M059J (cell line): ENCODE results near the gene KANK2. TPM values are rescaled to one million over a fixed set of nuclear protein-coding genes. Genes with fewer than 3 reads are reported as not detected.

Experiments used
- DNase-seq: peaks from one replicate; pipeline ENCODE4 v3.0.0-alpha.2; 2012; ENCODE audit warnings: low read depth
- total RNA-seq: library from RNA; depleted of rRNA; stranded (reverse); fragments of >200 nt; shearing (Covaris generic); gene quantifications from 2 replicates; pipeline ENCODE4 v1.2.3, GENCODE V29; 2014; rRNA removed

Gene KANK2
- total RNA-seq = 131 and 183 TPM in 2 replicates

DNA sequence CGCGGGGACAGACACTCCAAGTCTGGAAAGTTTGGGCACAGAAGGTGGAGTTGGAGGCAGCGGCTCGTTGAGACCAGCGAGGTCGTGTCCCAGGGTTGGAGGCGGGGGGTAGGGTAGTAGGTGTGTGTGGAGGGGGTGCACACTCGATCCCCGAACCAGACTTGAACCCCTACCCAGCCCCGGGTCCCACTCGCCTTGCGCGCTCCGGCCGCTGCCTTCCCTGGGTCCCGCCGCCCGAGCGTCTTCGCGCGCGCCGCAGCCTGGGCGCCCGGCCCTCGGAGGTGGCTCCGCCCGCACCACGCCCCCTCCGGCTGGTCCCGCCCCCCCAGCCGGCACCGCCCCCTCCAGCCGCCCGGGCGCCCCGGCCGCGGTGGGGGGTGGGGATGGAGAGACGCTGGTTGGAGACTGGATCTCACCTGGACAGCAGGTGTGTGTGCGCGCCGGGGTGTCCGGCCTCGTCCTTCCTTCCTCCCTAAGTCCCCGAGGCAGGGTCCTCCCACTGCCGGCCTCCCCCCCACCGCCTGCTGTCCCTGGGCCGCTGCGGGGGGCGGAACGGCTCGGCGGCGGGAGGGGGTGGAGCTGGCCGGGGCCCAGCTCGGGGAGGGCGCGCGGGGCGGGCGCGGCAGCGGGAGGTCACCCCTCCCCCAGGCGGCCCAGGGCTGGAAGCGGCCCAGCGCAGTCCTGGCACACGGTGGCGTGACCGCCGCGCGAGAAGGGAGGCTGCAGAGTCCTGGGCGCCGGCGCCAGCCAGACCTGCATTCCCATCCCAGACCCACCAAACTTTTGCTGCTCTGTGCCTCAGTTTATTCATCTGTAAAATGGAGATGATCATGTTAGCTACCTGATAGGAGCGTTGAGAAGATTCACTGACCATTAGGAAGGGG lies at the start of gene KANK2:
TSS of gene KANK2 (minus strand) at position 255 of the 884 bp plus-strand sequence. CDS start 3,034 bp downstream, outside the sequence.
- DNase-seq = peak; percentile 69

GRCh38 chr19:11246941-11247340 lies 49.6 kb upstream of the KANK2 start:
- no peak for DNase-seq

DNA sequence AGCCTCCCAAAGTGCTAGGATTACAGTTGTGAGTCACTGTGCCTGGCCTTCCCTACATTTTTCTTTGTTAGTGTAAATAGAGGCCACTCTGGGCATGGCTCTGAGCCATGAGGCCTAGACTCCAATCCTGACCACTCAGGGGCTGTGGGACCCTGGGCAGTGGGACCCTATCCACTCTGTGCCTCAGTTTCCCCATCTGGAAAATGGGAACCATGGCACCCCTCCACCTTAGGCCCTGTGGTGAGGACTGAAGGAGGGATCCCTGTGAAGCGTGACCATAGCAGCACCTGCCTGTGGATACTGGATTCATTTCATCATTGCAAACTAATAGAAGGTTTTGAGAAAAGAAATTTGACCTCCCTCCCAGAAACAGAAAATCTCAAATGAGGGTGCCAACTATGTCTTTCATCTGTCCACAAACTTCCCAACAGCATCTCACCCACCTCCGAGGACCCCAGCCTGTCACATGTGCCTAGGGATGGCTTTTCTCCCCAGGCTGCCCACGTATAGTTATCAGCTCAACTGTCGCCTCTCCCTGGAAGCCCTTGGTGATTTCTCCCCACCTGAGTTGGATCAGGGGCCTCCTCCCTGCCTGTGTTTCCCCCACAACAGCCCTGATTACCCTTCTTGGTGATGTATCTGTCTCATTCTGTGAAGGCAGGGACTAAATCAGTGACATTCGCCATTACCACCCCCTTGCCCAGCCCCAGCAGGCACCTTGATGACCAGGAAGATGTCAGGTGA lies 47.7 kb upstream of the KANK2 start:
- DNase-seq = peak; percentile 36

DNA sequence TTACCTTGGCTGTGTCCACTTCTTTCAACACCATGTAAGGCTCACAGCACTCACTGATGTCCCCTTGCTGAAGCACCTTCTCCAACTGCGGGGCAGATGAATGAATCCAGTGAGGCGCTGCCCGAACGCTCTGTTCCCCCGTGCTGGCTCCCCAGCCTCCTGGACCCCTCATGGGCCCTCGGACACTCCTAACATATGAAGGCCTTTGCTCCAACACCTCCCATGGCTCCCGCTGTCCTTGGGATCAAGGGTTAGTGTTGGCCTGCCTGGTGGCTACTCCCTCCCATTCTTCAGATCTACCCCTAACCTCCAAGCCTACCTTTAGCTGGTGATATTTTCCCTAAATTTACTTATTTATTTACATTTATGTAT lies 46.4 kb upstream of the KANK2 start:
- DNase-seq = no peak

DNA sequence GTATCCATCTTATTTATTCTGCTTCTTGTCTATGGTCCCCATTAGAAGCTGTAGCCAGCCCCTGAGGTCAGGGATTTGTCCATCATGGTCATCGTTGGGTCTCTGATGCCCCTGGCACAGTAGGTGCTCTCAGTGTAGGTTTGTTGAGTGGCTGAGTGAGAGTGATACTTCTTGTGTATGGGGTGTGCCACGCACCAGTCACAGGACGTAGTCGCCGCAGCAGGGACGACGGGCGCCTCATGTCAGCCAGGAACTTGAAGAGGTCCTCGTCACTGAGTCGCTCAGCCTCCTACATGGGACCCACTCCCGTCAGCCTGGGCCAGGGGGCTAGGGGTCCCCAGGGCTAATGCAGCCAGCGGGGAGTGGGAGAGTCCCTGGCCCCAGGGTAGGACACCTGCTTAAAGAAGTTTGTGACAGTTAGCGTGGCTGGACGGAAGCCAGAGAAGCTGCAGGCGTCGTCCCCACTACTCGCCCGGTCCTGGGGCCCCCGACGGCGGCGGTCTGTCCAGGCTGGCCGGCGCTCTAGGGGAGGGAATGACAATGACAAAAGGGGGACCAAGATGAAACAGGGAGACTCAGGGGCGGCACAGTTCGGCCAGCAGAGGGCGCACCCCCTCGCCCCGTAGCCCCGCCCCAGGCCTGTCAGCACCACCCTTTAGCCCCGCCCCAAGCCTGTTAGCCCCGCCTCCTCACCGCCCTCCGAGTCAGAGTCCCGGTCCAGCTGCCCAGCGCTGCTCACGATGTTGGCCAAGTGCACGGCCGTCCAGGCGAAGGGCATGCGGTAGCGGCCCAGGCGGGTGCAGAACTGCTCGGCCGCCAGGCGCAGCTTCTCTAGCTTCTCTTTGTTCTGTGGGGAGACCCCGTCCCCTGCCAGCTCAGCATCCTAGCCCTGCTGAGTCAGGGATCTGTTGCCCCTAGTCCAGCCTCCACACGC lies 45.8 kb upstream of the KANK2 start:
- peak; percentile 82 for DNase-seq

DNA sequence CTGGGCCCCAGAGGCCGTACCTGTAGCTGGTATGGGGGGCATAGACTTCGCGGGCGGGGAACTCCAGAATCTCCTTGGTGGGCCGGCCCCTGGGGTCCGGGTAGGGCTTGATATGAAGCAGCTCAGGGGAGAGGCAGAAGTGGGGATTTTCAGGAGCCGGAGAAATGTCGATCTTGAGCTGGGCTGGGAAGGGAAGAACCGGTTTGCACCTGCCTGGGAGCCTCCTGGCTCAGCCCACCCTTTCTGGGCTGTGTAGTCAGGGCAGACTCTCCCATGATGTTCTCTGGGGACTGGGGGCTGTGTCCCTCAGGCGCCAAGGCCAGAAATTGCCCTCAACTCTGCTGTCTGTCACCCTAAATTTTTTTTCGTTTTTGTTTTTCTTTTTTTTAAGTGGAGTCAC lies 44.7 kb upstream of the KANK2 start:
- DNase-seq = no peak

GRCh38 chr19:11240008-11240444 lies 42.7 kb upstream of the KANK2 start:
- no peak for DNase-seq

DNA sequence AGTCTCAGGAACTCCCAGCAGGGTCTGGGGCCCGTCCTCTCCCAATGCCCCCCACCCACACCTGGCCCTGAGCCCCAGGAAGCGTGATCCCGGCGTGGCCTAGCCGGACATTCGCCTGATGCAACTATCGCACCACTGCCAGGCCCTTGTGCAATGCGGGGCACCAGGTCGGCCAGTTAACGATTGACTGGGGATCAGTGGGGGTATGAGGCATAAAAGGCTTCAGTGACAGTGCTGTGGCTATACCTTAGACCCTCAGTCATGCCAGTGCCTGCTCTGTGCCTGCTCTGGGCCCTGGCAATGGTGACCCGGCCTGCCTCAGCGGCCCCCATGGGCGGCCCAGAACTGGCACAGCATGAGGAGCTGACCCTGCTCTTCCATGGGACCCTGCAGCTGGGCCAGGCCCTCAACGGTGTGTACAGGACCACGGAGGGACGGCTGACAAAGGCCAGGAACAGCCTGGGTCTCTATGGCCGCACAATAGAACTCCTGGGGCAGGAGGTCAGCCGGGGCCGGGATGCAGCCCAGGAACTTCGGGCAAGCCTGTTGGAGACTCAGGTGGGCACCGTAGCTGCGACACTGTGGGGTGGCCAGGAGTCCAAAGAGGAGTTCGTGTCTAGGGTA lies 42.1 kb upstream of the KANK2 start, which contains the start of gene ANGPTL8:
TSS of gene ANGPTL8 (plus strand) at position 243 of the 624 bp plus-strand sequence. CDS start at position 262, 19 bp downstream.
- DNase-seq = no peak

GRCh38 chr19:11238781-11239376 lies 41.5 kb upstream of the KANK2 start:
- DNase-seq = no peak

- DNase-seq = no peak
Observed at GRCh38 chr19:11238041-11238440, 40.7 kb upstream of the KANK2 start.

DNA sequence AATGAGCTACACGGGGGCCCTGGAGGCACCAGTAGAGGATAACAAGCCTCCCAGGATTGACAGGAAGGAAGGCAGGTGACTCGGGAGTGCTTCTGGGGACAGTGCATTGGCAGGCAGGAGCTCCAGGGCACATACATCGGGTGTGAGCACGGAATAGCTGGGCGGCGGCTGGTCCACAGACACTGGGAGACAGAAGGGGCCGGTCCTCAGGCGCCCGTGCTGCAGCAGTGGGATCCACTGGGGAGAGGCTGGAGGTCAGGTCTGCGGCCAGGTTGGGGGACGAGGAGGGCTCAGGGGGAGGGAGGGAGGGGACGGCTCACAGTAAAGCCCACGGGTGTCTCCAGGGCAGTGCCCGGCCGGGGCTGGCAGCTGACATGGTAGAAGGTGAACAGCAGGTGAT lies 40.0 kb upstream of the KANK2 start:
- no peak for DNase-seq

DNA sequence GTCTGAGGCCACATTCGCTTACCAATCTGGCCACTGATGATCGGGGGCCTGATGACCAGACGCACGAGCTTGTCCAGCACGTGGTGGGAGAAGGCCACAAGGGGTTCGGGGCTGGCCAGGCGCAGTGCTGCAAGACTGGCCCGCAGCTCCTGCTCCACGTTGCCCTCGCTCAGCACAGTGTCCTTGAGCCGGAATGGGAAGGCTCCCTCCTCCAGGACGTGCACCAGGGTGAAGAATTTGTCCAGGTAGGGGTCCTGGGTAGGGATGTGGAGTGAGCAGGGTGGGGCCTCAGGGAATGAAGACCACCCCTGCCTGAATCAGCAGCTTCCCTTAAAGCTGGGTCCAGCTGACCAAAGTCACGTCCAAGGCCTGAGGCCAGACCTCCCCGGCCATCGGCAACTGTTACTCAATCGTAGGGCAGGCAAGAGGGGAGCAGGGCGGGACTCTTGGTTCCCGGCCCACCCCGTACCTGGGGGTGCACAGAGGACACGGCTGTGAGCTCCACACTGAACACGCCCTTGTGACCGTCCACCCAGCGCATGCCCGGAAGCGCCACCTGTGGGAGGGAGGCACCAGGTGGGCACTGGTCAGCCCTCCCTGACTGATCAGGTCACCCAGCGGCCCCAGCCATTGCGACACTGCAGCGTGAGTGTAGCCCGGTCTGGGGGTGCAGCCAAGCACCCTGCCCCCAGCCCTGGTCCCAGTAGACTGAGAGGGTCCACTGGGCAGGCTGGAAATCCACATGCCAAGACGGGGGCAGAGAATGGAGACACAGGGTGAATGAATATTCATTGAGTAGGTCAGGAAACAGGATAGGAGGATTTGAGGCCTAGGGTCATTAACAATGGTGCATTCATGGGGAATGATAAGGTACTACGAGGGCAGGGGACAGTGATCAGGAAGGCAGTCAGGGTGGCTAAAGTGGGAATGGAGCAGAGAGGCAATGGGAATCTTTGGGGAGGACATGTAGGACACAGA lies 39.3 kb upstream of the KANK2 start:
- DNase-seq = no peak

GRCh38 chr19:11234486-11235075 lies 37.2 kb upstream of the KANK2 start:
- no peak for DNase-seq

- peak; percentile 27 for DNase-seq
Observed at GRCh38 chr19:11233073-11233472, 35.7 kb upstream of the KANK2 start.

DNA sequence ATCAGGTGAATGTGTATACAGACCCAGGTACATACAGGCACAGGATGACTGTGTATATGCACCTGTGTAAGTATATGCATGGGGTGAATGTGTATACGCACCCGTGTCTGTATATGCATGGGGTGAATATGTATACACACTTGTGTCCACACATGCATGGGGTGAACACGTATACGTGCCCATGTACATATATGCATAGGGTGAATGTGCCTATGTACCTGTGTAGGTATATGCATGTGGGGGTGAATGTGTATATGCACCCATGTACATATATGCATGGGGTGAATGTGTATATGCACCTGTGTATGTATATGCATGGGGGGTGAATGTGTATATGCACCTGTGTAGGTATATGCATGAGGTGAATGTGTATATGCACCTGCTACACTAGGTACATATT lies 35.2 kb upstream of the KANK2 start:
- DNase-seq = no peak

DNA sequence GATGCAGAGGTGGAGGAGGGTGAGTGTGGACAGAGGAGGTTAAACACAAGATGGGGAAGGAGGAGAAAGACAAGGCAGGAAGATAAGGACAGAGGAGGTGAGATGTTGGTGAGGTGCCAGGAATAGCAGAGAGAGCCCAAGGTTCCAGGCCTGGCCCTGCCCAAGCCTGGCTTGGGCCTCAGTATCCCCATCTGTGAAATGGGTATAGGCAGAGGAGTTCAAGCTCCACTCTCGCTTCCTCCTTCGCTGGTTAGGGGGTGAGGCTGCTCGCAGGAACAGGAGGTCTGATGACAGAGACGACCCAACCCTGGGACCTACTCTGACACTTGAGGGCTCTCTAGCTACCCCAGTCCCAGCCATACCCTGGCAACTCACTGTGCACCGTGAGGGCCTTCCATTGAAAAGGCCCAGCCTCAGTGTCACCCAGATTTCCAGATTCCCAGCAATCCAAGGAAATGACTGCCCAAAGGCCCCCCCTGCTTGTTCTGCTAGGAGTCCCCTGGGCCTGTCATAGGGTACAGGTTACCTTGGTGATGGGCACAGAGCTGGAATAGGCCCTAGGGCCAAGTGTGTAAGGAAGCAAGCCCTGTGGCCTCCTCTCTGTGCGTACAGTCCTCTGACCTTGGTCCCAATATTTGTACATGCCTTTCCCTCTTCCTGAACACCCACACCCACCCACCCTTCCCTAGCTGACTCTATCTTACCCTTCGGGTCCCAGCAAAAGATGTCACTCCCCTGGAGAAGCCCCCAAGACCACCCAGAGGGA lies 33.5 kb upstream of the KANK2 start:
- DNase-seq = peak; percentile 11

DNA sequence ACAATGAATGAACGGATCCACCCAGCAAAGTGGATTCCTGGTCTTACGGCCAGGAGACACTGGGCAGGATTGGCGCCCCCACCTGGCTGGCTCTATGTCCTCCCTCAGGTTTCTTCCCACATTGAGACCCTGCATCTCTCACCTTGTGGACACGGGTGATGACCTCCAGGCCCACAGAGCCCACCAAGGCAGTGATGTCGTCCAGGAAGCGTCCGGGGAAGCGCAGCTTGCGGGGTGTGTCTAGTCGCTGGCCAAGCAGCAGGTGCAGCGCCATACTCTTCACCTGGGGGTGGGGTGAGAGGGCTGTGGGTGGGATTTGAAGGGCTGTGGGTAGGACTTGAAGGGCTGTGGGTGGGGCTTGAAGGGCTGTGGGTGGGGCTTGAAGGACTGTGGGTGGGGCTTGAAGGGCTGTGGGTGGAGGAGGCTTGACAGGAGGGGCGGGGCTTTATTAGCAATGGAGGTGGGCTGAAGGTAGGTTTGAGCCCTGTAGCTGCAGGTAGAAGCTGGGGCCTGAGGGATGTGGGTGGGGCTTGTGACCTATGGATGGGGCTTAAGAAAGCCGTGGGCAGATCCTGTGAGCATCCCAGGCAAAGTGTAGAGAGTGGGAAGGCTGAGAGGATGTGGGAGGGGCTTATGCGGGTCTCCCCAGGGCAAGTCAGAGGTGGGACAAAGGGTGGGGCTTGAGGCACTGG lies 30.0 kb upstream of the KANK2 start:
- no peak for DNase-seq

DNA sequence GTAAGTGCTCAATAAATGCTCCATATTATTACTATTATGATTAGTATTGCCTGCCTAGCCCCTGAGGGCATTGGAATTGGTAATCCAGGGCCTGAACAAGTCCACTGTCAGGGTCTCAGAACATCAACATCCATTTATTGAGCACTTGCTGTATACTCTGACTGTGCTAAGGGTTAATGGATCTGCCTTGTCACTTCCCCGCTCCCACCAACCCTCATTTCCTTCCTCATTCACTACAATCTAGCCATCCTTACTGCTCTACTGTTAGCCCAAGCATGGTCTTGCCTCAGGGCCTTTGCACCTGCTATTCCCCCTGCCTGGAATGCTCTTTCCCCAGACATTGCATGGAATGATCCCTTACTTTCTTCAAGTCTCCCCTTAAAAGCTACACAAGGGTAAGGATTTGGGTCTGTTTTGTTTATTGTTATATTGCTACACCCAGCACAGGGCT lies 29.4 kb upstream of the KANK2 start:
- no peak for DNase-seq
